AG08395 (cell line): ENCODE measurements around the gene GSG1L.
"Not testable (repeated sequence)": the region's sequence is repeated elsewhere in the genome, so short reads cannot be mapped to it uniquely, and the experiment has no call there.

Experiments
- DNase-seq: peaks from one replicate; pipeline ENCODE4 v3.0.0; 2012; ENCODE audit warnings: mixed read lengths, low spot score

The GSG1L gene

DNA sequence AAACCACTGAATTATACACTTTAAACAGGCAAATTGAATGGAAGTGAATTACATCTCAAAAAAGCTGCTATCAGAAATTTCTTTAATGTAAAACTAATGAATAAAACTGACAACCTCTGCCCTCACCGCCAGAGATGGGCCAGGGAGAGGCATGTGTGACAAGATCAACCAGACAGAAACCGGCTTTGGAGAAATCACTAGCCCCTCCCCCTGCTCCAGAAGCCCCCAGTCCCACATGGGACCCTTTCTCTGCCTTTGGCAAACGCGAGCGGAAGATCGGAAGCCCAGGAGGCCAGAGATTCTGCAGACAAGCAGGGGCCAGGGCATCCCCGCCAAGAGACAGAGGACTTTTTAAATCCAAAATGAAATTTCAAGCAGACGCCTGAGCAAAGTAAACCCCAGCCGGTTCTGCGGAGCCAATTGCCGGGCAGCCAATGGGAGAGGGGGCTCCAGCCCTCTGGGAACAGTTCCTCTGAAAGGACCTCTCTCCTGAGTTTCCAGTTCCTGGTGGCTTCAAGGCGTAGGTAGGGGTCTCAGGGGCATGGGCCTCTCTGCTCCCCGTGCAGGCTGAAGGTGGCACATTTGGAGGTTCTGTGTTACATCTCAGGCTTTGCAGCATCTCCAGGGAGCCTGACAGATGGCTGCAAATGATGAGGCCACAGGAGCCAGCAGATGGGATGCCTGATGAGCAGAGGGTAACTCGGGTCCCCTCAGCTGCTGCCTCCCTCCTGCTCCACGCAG lies 118.1 kb downstream of the GSG1L start:
- no peak for DNase-seq

DNA sequence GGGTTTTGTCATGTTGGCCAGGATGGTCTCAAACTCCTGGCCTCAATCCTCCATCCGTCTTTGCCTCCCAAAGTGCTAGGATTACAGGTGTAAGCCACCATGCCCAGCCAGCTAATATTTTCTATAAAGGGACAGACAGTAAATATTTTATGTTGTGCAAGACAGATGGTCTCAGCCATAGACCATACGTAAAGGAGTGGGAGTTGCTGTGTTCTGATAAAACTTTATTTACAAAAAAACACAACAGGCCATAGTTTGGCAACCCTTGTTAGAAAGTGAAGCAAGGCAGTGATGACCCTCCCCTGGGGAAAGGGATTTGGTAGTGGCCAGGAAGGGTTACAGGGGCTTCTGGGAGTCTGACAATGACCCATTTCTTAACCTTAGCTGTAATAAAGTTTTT lies 119.7 kb downstream of the GSG1L start:
- DNase-seq = no peak

DNA sequence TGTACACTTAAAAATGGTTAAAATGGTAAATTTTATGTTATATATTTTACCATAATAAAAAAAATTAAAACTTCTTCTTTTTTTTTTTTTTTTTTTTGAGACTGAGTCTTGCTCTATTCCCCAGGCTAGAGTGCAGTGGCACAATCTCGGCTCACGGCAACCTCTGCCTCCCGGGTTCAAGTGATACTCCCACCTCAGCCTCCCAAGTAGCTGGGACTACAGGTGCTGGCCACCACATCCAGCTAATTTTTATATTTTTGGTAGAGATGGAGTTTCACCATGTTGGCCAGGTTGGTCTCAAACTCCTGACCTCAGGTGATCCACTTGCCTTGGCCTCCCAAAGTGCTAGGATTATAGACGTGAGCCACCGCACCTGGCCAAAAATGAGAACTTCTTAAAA lies 121.4 kb downstream of the GSG1L start:
- not testable (repeated sequence) for DNase-seq

DNA sequence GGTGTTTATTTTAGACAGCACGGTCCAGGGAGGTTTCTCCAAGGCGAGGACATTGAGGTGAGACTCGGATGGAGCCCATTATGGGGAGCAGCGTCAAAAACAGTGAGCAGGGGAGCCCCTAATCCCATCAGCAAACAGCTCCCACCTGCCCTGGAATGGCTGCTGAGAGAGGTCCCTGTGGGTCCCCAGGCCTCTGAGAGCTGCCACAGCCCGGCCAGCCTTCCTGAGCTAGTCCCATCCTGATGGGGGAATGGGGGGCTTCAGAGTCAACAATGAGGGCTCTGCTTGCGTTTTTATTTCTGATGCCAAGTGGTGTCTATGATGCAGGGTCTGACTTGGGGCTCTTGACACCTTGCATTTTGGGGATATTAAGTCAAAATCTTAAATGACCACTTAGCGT lies 128.4 kb downstream of the GSG1L start:
- no peak for DNase-seq

DNA sequence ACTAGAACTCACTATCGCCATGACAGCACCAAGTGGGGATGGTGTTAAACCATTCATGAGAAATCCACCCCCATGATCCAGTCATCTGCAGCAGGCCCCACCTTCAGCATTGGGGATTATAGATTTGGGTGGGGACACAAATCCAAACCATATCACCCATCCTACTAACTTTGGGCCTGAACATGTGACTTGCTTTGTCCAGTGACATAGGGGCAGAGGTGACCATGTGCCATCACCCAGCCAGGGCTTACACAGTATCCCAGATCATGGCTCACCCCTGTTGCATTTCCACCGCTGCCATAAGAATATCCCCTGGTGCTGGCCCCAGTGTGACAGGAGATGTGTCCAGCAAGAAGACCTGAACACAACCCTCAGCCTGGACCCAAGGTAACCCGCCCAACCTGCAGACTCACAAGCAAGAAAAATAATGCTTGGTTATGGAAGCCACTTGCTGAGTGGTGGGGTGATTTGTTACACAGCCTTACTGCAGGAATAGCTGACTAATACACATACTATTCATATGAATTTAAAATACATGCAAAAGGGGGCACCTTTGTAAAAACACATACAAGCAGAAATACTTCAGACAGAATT lies 130.9 kb downstream of the GSG1L start:
- DNase-seq = no peak

DNA sequence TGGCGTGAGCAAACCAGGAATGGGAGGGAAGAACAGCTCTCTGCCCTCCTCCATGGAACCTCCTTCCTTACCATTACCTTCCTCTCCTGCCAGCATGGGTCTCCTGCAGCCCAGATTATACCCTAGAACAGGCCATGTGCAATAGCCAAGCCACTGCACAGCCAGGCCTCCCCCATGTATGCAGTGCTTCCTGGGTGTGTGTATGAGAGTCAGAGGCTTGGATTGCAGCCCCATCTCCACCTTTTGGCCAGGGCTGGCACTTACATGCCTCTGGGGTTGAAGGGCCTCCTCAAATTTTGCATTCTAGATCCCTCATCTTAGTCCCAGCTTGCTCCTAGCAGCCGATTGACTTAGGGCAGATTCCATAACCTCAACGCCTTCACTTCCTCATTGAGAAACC lies 133.7 kb downstream of the GSG1L start:
- DNase-seq = no peak

DNA sequence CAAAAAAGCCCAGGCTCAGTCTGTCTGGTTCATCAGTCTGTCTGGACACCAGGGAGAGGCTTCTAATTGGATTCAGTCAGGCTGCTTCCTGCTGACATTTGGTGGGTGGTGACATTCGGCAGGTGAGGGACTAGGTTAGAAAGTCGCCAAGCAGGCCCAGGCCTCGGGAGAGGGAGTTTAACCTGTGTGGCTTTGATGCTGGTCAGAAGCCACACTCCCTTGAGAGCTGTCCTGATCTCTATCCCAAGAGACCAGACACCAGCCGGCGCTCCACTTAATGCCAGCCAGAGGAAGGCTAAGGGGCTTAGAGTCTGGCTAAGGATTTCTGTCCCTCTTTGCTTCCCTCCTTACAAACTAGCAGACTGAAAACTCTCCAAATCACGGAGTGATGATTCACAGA lies 135.0 kb downstream of the GSG1L start:
- no peak for DNase-seq

DNA sequence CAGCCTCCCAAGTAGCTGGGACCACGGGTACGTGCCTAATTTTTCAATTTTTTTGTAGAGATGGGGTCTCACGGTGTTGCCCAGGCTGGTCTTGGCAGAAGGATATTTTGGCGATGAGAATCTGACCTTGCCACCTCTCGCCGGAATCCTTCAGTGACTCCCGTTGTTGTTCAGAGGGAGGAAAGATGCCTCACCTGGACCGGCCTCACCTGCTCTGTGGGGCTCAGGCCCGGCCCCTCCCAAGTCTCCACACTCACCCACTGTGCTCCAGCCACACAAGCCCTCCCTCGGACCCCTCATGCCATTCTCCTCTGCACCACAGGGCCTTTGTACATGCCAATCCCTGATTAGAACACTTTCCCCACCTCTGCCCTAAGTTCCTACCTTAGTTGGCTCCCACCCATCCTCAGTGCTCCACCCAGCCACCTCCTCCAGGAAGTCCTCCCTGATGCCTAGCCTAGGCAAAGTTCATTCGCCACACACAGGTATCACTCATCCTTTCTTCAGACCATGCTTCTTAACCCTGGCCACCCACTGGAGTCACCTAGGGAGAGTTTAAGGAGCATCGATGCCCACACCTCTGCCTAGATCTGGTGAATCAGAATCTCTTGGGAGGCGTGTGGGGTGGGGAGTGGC lies 136.1 kb downstream of the GSG1L start:
- no peak for DNase-seq

DNA sequence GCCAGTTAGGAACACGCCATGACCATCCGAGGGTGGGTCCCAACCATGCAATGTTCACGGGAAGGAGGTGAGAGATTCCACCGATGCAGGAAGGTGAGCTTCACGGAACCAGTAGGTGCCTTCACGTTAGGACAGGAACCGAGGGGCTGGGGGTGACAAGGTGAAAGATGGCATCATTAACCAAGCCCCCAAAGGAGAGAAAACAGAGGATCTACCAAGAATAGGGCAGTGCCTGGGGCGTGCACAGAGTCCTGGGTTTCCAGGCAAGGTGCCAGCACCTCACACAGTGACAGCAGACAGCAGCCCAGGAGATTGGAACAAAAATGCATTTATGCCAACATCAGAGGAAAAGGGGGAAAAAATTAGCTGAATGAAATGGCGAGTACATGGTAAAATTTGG lies 137.9 kb downstream of the GSG1L start:
- no peak for DNase-seq

DNA sequence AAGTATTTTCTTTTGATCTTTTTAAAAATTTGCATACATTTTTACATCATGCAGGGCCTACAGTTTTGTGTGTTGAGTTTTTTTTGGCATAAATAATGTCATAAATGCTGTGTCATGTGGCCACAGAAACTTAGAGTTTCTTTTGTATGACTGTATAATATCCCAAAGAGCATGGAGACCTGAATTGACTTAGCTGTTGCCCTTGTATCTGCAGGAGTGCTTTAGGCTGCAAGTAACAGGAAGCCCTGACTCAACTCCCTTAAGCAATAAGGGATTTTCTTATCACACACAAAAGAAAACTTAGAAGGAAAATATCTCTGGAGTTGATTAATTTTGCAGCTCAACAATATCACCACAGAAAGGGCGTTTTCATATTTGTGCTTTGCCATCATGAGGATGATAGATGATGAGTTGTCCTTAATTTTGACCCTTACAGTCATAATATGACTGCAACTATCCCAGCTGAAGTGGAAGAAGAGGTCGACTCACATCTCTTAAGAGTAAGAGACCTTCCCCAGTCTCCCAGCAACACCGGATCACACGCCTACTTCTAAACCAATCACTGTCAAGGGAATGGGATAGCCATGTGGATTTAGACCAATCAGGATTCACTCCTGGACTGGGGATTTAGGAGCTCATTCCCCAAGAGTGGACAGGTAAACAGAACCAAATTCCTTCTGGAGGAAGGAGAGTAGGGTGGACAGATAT lies 138.9 kb downstream of the GSG1L start:
- no peak for DNase-seq

DNA sequence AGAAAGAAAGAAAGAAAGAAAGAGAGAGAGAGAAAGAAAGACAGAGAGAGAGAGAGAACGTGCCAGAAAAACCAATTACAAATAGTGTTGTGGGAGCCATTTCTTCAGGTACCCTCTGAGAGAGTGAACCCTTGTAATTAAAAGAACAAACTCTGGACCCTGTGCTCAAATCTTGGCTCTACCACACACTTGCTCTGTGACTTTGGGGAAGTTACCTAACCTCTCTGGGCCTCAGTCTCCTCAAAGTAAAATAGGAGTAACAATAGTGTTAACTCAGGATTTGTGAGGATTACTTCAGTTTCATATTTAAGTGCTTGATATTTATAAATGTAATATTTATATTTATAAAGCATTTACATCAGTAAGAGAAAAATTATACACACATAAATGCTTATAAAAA lies 139.8 kb downstream of the GSG1L start:
- DNase-seq = no peak

DNA sequence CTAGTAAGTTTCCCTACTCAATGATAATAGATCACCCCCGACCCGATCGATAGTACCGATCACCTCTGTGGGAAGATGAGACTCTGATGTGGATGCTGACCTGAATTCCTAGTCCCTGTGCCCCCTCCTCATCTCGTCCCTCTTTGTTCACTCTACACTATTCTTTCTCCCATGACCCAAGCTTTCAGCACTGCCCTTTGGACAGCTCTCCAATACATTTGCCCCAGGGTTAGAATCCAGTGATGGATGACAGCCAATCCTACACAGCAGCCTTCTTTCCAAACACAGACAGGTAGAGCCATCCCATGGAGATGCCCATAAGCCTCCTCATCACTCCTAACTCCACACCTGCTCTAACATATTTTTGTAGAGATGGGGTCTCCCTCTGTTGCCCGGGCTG lies 141.1 kb downstream of the GSG1L start:
- no peak for DNase-seq

DNA sequence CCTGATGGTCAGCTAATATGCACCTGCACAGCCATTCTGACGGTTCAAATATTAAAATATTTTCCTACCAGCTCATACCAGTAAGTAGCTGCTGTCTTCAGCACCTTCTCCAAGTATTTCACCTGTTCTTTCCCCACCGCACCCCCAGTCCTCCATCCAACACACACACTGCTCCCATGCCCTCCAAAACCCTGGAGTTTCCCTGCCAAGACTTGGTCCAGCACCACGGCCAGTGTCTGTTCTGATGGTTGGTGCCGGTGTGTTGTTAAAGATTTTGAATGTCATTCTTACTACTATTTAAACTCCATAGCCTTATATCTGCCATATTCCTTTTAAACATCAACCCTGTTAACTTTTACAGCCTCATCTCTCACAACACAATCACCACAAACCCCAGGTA lies 142.4 kb downstream of the GSG1L start:
- no peak for DNase-seq

DNA sequence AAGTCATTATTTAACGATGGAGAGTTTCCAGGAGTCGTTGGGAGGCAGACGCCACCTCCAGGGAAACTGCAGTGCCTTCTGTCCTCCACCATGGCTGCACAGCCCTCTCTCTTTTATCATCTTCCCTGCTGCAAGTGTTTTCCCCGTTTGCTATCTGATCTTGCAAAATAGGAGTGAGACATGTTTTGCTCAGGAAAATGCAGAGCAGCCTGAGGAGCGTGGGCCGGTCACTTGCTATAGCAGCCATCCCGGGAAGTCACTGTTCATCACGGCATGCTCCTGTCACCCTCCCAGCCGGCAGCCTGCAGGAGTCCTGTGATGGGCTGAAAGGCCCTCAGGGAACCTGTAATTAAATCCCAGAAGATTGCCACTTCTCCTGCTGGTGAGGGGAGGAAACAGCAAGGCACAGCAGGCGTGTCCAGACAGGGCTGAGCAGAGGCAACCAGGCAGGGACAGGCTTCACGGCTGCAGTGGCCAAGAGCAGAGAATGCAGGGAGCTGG lies 143.1 kb downstream of the GSG1L start:
- no peak for DNase-seq

DNA sequence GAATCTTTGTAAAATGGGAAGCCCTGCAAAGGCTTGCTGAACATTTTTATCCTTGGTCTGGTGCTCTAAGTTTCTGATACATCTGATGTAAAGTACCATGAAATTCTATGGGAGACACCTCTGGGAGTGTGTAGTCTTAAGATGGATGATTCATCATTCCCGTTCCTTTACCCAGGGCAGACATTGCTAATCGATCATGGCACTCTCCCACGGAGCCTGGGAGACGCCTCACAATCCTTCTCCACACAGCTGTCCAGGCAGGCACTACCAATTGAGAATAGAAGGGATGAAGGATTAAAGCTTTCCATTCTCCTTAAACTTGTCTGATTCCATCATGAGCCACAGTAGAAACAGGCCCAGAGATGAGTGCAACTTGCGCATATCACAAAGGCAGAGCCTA lies 144.8 kb downstream of the GSG1L start:
- DNase-seq = no peak

DNA sequence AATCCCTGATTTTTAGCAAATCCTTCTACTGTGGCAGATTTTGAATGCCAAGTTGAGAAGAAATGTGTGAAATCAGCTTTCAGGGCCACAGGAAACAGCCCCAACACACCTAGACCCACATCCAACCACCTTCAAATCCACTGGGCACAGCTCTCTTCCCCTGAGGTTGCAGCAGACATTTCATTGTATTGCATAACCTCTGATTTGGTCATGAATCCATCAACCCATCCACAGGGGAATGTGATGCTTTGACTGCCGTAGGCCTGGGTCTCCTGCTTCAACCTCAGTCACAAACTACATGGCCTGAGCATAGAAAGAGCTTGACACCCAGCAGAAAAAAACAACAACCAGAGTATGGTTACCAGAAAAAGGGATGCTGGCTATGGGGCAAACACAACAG lies 145.6 kb downstream of the GSG1L start:
- no peak for DNase-seq

DNA sequence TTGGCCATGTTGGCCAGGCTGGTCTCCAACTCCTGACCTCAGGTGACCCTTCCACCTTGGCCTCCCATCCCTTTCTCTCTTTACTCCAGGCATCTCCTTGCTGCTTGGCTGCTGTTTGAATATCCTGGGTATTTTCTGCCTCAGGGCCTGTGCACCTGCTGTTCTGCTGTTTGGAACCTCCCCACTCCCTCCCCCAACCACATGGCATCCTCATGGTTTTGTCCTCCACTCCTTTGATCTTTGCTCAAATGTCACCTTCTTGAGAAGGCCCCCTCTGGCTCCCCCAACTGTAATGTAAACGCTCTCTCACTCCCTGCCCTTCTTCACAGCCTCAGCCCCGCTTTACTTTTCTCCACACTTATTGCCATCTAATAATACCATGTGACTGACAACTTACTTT lies 152.0 kb downstream of the GSG1L start:
- DNase-seq = no peak

DNA sequence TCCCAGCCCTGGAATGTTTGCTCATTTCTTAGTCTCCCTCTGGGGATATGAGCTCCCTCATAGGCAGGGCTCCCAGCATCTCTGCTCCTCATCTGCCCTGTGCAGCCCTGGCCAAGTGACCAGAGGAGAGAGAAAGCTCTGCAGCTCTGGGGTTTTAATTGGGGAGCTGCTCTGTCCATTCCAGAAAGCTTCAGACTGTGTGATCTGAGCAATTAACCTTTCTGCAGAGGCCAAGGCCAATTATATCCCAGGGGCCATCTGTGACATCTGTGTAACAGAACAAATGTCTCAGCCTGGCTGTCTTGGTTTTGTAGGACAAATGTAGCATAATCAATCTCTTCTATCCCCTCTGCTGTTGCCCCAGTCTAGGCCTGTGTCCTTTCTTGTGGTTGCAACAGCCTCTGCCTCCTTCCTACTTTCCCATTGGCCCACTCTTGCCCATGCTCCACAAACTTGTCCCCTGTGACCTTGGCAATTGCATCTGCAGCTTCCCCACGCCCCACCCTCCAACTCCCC lies 156.0 kb downstream of the GSG1L start:
- DNase-seq = no peak

DNA sequence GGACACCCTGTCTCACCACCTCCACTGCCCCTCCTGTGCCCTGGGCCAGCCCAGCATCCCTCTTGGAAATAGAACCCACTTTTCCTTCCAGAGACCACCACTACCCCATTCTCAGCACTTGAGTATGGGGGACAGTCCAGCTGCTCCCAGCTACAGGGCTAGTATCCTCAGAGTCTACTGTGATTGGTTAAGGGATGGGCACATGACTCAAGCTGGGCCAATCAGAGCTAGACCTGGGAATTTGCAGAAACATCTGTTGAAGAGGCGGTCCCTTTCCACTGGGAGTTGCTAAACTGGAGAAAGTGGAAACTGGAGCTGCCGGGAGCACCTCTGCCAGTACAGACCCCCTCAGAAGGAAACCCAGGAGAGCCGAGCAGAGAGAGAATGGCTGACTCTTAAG lies 156.6 kb downstream of the GSG1L start:
- DNase-seq = no peak

DNA sequence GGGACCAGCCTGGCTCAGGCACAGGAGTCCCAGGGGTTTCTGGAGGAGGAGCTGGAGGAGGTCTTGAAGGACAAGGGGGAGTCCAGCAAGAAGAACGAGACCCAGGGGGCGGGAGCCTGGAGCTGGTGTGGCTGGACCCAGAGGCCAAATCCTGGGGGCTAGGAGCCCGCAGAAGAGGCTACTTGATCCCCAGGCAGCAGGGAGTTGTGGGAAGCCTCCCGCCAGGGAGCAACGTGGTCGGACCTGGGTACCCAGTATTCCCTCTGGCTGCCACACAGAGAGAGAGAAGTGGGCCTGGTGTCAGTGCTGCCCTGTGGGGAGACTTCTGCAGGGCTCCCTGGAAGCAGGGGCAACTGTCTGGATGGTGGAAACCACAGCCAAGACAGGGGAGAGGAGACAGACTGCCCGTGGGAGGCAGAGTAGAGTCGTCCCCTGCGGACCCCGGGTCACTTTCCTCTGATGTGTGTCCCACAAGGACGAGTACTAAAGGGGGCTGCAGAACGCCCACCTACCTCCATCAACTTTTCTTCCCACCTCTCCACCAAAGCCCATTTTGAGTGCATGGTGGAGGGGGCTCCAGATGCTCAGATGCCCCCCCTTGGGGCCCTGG lies 160.4 kb downstream of the GSG1L start:
- no peak for DNase-seq

DNA sequence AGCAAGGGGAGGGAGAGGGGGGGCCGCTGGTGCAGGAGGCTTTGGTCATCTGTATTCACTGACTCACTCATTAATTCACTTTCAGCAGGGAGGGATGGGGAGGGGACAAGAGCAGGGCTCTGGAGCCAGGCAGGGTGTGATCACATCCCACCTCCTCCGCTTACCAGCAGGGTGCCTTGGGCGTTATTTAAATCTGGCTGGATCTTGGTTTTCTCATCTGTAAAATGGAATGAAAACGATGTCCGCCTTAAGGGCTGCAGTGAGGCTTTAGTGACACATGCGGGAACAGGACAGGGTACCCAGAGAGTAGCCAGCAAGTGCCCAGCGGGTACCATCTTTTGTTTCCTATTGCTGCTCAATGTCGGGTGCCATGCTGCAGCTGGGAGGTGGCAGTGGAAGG lies 161.0 kb downstream of the GSG1L start:
- DNase-seq = no peak

DNA sequence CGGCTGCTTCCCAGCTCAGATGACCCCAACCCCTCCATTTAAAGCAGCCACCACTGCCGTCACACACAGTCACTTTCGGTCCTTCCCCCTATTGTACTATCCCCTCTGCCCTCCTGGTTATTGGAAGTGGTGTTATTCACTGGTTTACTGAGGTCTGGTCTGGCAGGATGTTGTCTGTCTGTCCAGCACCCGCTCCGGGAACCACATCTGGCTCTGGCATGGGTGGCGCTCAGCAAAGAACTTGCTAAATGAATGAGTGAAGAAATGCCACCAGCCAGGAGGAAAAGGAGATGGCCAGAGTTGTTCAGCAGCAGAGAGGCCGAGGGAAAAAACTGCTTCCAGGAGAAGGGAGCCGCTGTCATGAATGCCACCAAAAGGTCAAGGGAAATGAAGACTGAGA lies 161.6 kb downstream of the GSG1L start:
- no peak for DNase-seq
